ENCODE results near the gene ZSCAN25. TPM values are rescaled to one million over a fixed set of nuclear protein-coding genes. Genes with fewer than 3 reads are reported as not detected.

The ZSCAN25 gene
- total RNA-seq, 1 experiment from 2014 or later: 11.3 TPM

Other genes with a start within 250 kb of the ZSCAN25 start
- gene ARPC1B, start 242.2 kb upstream of the ZSCAN25 start, total RNA-seq (2014; rRNA removed): 487 and 807 TPM in 2 replicates
- gene PDAP1, start 208.3 kb upstream of the ZSCAN25 start, total RNA-seq (2014; rRNA removed): 233 and 265 TPM in 2 replicates
- 128 and 139 TPM in 2 replicates for gene BUD31, start 208.0 kb upstream of the ZSCAN25 start, total RNA-seq (2014; rRNA removed)
- gene PTCD1, start 178.1 kb upstream of the ZSCAN25 start, total RNA-seq (2014; rRNA removed): 15.0 and 19.2 TPM in 2 replicates
- gene CPSF4, start 178.0 kb upstream of the ZSCAN25 start, total RNA-seq (2014; rRNA removed): 69.6 and 75.0 TPM in 2 replicates
- 2,193 and 2,868 TPM in 2 replicates for gene ATP5MF, start 150.8 kb upstream of the ZSCAN25 start, total RNA-seq (2014; rRNA removed)
- 5.1 and 8.4 TPM in 2 replicates for gene ZNF789, start 144.1 kb upstream of the ZSCAN25 start, total RNA-seq (2014; rRNA removed)
- gene ZNF394, start 116.7 kb upstream of the ZSCAN25 start, total RNA-seq (2014; rRNA removed): 19.0 and 20.7 TPM in 2 replicates
- 18.7 and 22.6 TPM in 2 replicates for gene ZKSCAN5, start 112.3 kb upstream of the ZSCAN25 start, total RNA-seq (2014; rRNA removed)
- gene FAM200A, start 64.8 kb upstream of the ZSCAN25 start, total RNA-seq (2014; rRNA removed): 11.4 and 15.0 TPM in 2 replicates
- gene ZNF655, start 58.3 kb upstream of the ZSCAN25 start, total RNA-seq (2014; rRNA removed): 87.3 and 98.4 TPM in 2 replicates
- gene TMEM225B, start 18.7 kb upstream of the ZSCAN25 start, total RNA-seq (2014; rRNA removed): not detected in 2 replicates
- not detected in 2 replicates for gene CYP3A5, start 63.0 kb downstream of the ZSCAN25 start, total RNA-seq (2014; rRNA removed)
- 0.06 TPM in 1 of 2 replicates, not detected in the other for gene CYP3A7, start 118.2 kb downstream of the ZSCAN25 start, total RNA-seq (2014; rRNA removed)
- 0.13 TPM in 1 of 2 replicates, not detected in the other for gene CYP3A4, start 167.2 kb downstream of the ZSCAN25 start, total RNA-seq (2014; rRNA removed)
- gene CYP3A43, start 211.1 kb downstream of the ZSCAN25 start, total RNA-seq (2014; rRNA removed): not detected in 2 replicates

Data from LHCN-M2 (cell line).